Ishikawa (cell line): ENCODE measurements around the gene MED4.

Experiments used
- CEBPB ChIP-seq: IDR thresholded peaks from 2 replicates; pipeline ENCODE4 v1.6.1; 2012
- CREB1 ChIP-seq: IDR thresholded peaks from 2 replicates; pipeline ENCODE4 v1.6.1; 2012; ENCODE audit warnings: low read depth
- EGR1 ChIP-seq: IDR thresholded peaks from 2 replicates; pipeline ENCODE4 v1.6.1; 2012
- EP300 ChIP-seq: IDR thresholded peaks from 2 replicates; pipeline ENCODE4 v1.6.1; 2012; ENCODE audit warnings: borderline replicate concordance
- FOXM1 ChIP-seq: IDR thresholded peaks from 2 replicates; pipeline ENCODE4 v1.6.1; 2012; ENCODE audit warnings: low read depth, borderline replicate concordance
- MAX ChIP-seq: IDR thresholded peaks from 2 replicates; pipeline ENCODE4 v1.6.1; 2012
- NFIC ChIP-seq: IDR thresholded peaks from 2 replicates; pipeline ENCODE4 v1.6.1; 2012
- RAD21 ChIP-seq: IDR thresholded peaks from 2 replicates; pipeline ENCODE4 v1.6.1; 2012; ENCODE audit warnings: low read depth
- REST ChIP-seq: IDR thresholded peaks from 2 replicates; pipeline ENCODE4 v1.6.1; 2012; ENCODE audit warnings: low read depth, mild to moderate bottlenecking
- TAF1 ChIP-seq: IDR thresholded peaks from 2 replicates; pipeline ENCODE4 v1.6.1; 2012; ENCODE audit warnings: low read depth, mild to moderate bottlenecking
- TCF12 ChIP-seq: IDR thresholded peaks from 2 replicates; pipeline ENCODE4 v1.6.1; 2012; ENCODE audit warnings: low read depth
- TEAD4 ChIP-seq: IDR thresholded peaks from 2 replicates; pipeline ENCODE4 v1.6.1; 2012
- USF1 ChIP-seq: IDR thresholded peaks from 2 replicates; pipeline ENCODE4 v1.6.1; 2012
- YY1 ChIP-seq: IDR thresholded peaks from 2 replicates; pipeline ENCODE4 v1.6.1; 2012; ENCODE audit warnings: low read depth
- ZBTB7A ChIP-seq: IDR thresholded peaks from 2 replicates; pipeline ENCODE4 v1.6.1; 2012; ENCODE audit warnings: low read depth

The MED4 gene

GRCh38 chr13:48072787-48073186 lies 22.1 kb downstream of the MED4 start:
- no peak for TF ChIP-seq TEAD4
- no peak for TF ChIP-seq ZBTB7A
- TF ChIP-seq TAF1: no peak
- TF ChIP-seq EP300: no peak
- TF ChIP-seq EGR1: no peak
- no peak for TF ChIP-seq FOXM1
- no peak for TF ChIP-seq MAX
- TF ChIP-seq USF1: no peak
- TF ChIP-seq CREB1: no peak
- no peak for TF ChIP-seq YY1
- TF ChIP-seq CEBPB: no peak
- no peak for TF ChIP-seq TCF12
- TF ChIP-seq RAD21: no peak
- no peak for TF ChIP-seq NFIC
- no peak for TF ChIP-seq REST

GRCh38 chr13:48072304-48072703 lies 22.6 kb downstream of the MED4 start:
- TF ChIP-seq NFIC (no peak), CEBPB (no peak), FOXM1 (no peak), USF1 (no peak), MAX (no peak), ZBTB7A (no peak), RAD21 (no peak), TEAD4 (no peak), CREB1 (no peak)

- TF ChIP-seq MAX (no peak), FOXM1 (no peak), NFIC (no peak), USF1 (no peak), CEBPB (no peak), CREB1 (no peak), TAF1 (no peak), TEAD4 (no peak), TCF12 (no peak), YY1 (no peak), ZBTB7A (no peak), RAD21 (no peak), REST (no peak), EGR1 (no peak), EP300 (no peak)
Observed at GRCh38 chr13:48070942-48071341, 24.0 kb downstream of the MED4 start.

- no peak for TF ChIP-seq CREB1
- TF ChIP-seq USF1: no peak
- TF ChIP-seq MAX: no peak
- TF ChIP-seq ZBTB7A: no peak
- no peak for TF ChIP-seq CEBPB
- TF ChIP-seq RAD21: no peak
Observed at GRCh38 chr13:48069573-48069972, 25.3 kb downstream of the MED4 start.

GRCh38 chr13:48068952-48069351 lies 26.0 kb downstream of the MED4 start:
- TF ChIP-seq NFIC: no peak
- no peak for TF ChIP-seq TAF1
- TF ChIP-seq REST: no peak
- no peak for TF ChIP-seq USF1
